ENCODE data around the gene HSPD1. TPM values are rescaled to one million over a fixed set of nuclear protein-coding genes. Genes with fewer than 3 reads are reported as not detected.

The HSPD1 gene
- total and polyA plus RNA-seq, 9 of the 15 experiments (the other 6 are each of a cell fraction or from before 2014, with no cell fraction given), result 398 to 1,014 (median 622) TPM

- no peak for TF ChIP-seq AFF4 (CRISPR knock-in tag; IDR thresholded peaks at IDR 0.05)
- TF ChIP-seq SP2 (IDR thresholded peaks at IDR 0.05; ENCODE audit: extremely low read depth, low read depth, low read length, poor library complexity, severe bottlenecking), result no peak
- TF ChIP-seq ZKSCAN1 (IDR thresholded peaks at IDR 0.05; ENCODE audit: low read depth, low read length), result no peak
- TF ChIP-seq ZNF133 (CRISPR knock-in tag; IDR thresholded peaks at IDR 0.05), result no peak
- TF ChIP-seq, protein P1, sequence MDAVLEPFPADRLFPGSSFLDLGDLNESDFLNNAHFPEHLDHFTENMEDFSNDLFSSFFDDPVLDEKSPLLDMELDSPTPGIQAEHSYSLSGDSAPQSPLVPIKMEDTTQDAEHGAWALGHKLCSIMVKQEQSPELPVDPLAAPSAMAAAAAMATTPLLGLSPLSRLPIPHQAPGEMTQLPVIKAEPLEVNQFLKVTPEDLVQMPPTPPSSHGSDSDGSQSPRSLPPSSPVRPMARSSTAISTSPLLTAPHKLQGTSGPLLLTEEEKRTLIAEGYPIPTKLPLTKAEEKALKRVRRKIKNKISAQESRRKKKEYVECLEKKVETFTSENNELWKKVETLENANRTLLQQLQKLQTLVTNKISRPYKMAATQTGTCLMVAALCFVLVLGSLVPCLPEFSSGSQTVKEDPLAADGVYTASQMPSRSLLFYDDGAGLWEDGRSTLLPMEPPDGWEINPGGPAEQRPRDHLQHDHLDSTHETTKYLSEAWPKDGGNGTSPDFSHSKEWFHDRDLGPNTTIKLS (IDR thresholded peaks at IDR 0.05; ENCODE audit: borderline replicate concordance, low read depth), result no peak
These were observed 44.2 kb downstream of the HSPD1 start (continued) for GRCh38 chr2:197455428-197455827.

All from K562 (cell line).